ENCODE data around the gene SART1.
"Not testable (repeated sequence)": the region's sequence is repeated elsewhere in the genome, so short reads cannot be mapped to it uniquely, and the experiment has no call there.

The SART1 gene

DNA sequence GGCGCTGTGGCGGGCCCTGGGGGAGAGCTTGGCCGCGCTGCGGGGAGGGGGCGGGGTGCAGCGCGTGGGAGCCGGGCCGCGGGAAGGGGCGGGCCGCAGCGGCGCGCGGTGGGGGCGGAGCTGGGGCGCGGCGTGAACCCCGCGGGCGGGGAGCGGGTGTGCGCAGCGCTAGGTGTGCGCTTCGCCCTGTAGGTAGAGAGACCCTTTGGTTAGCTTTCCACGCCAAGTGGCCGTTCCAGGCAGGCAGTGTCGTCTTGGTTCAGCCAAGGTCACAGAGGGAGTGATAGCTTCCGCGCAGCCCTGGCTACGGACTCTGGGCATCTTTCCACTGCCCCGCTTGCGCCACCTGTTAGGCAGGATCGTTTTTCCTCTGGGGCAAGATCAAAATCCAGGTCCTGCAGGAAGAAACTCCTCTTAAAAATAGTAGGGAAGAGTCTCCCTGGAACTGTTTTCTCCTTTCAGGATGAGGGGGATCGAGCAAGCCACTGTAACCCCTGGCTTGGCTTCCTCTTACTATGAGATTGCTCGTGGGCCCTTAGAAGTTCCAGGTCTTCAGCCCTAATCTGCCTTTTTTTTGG is 41.2 kb downstream of the SART1 start:
- DNase-seq: peak; percentile 55

DNA sequence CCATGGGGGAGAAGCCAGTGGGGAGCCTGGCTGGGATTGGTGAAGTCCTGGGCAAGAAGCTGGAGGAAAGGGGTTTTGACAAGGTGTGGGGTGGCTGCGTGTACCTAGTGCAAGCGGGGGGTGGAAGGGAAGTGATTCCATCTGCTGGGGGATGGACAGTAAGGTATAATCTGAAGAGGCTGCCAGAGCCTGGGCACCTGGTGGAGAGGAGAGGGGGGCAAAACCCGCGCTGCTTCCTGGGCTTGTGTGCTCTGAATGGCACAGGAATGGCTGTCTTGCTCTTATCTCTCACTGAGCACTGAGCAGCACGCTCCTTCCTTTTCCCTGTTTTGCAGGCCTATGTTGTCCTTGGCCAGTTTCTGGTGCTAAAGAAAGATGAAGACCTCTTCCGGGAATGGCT is 41.8 kb downstream of the SART1 start:
- DNase-seq: no peak

DNA sequence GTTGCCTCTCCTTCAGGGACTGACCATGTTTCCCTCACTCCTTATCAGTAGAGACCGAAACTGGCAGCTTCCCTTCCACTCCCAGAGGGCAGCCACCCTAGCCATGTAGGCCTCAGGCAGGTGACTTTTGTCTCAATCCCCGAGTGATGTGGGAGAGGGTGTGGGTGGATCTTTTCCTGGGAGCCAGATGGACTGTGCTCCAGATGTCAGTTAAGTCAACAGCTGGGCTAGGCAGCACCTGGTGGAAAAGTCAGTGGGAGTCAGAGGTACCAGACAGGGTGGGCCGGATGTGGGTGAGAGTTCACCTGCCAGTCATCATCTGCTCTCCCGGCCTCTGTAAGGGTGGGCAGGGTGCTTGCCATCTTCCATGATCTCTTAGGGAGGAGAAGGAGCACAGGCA is 42.7 kb downstream of the SART1 start:
- no peak for DNase-seq

DNA sequence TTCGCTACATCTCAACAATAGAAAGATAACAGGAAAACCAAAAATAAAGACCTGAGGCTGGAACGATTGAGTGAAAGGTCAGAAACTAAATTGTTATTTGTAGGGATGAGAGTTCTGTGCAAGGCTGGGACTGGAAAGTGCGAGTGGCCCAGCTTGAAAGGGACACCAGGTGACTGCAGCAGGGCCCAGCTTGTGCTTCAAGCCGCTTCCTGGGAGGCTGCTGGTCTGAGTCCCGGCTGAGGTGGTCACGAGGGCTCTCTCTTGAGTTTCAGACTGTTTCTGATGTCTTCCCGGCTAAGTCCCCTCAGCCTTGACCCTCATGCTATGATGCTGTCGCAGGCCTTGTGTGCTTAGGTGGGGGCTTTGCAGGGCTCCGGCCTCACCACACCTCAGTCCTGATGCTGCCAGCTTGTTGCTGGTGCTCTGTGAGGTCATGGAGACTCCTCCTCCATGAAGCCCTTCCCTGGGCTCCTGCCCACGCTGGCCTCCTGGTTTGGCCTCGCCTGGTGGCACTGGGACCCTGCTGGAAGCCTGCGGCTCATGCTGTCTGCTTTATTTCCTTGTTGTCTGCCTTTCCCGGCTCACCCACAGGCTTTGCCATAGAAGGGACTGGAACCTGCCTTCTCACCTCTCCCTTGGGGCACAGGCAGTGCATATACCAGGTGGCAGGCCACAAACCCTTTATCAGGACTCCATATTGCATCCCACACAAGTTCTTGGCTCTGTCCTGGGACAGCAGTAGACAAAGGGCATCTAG is 44.8 kb downstream of the SART1 start:
- DNase-seq: no peak

DNA sequence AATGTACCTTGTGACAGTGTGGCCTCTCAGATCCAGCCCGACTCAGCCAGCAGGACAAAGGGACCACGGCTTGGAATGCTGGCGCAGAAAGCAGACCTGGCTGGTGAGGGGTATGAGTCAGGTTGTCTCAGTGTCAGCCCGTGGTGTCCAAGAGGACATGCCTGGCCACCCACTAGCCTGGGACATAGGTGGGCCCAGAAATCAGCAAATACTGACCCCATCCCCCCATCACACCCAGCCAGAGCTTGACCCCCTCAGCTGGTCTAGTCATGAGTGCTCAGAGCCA is 45.3 kb downstream of the SART1 start:
- DNase-seq: no peak

DNA sequence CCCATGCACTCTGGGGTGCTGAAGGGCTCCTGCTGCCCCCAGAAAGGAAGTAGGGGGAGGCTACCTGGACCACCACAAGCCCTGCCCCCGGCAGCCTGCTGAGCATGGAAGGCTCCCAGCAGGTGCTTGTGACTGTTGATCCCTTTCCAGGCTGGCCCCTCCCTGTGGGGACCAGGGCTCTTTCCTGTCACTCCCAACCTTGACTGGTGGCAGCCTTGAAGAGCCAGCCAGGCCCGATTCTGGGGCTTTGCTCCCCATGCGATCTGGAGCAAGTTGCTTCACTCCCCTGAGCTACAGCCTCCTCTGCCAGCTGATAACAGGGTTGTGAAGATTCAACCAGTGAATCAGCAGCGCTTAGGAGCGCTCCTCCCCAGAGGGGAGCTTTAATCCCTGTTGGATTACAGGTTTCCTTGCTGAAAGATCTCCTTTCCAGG is 45.7 kb downstream of the SART1 start:
- no peak for DNase-seq

DNA sequence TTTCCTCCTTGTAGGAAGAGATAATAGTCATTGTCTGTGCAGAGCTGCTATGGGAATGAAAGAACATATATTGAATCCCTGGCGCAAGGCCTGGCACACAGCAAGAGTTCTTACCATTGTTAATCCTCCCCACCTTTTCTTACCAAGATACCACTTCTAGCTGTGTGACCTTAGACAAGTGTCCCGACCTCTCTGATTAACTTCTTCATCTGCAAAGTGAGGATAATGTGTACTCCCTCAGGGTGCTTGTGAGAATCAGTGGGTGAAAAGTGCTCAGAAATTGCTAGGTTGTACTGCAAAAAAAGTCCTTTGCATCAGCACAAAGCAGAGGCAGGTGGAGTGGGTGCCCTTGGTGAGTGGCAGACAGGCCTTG is 46.5 kb downstream of the SART1 start:
- no peak for DNase-seq

DNA sequence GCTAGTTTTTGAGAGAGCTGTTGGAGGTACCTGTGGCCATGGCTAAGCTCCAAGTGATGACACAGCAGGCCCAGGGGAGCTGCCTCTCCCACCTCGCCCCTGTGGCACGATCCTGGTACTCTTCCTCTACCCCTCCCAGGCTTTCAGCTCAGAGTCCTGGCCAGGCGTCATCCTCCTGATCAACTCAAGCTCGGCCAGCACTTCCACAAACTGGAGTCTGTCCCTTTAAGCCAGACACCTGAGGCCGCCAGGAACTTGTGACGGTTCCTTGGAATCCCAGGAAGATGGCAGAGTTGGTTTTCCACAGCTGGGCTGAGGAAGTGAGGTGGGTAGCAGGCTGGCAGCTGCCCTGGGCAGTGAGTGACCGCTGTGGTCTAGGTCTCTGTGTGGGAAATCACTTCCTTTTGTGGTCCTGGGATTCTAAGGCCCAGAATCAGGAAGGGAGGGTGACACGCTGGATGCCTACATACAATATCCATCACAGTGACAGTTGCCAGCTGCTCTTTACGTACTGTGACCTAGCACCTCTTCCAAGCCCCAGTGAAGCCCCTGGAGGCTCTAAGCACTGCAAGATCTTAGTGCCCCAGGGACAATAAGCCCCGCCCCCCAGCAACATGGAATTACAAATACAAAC is 47.1 kb downstream of the SART1 start:
- peak; percentile 68 for DNase-seq

DNA sequence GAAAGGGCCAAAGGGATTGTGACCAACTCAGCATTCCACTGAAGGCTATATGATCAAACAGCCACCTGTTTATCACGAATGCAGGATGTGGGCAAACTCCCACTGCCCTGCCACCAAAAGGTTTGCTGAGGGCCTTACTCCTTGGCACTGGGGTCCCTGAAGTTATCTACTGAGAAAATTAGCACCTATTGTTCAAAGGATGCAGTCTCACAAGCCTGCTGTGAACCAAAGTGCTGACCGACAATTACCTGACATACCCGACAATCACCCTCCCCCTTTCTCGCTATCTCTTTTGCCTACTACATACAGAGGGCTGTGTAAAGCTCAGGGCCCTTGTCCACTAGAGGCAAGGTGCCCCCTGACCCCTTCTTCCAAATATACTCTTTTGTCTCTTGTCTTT is 48.5 kb downstream of the SART1 start:
- DNase-seq: not testable (repeated sequence)

DNA sequence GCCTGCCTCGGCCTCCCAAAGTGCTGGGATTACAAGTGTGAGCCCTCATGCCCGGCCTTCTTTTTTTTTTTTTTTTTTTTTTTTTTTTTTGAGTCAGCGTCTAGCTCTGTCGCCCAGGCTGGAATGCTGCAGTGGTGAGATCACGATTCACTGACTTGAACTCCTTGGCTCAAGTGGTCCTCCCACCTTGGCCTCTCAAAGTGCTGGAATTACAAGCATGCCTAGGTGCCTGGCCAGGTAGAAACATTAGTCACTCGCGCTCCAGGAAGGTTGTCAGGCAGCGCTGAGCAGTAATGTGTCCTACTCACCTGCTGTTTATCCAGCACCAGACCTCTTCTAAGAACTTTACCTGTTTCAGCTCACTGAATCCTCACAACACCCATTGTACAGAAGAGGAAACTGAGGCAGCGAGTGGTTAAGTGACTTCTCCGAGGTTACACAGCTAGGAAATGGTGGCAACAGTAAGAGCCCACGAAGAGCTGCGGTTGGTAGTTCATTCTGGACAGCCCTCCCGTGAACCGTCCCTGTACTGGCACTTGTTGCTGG is 49.8 kb downstream of the SART1 start:
- peak; percentile 79 for DNase-seq

DNA sequence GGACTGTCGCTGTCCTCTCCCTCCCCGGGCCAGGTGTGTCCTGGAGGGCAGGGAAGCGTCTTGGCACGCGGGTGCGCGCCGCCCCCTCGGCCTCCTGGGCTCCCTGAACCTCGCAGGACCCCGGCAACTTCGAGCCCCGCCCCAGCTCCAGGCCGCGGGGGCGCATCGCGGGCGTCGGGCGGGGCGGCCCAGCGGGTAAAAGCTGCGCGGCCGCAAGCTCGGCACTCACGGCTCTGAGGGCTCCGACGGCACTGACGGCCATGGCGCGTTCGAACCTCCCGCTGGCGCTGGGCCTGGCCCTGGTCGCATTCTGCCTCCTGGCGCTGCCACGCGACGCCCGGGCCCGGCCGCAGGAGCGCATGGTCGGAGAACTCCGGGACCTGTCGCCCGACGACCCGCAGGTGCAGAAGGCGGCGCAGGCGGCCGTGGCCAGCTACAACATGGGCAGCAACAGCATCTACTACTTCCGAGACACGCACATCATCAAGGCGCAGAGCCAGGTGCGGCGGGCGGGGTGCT is 50.3 kb downstream of the SART1 start, which contains the start of gene CST6:
CST6 (plus strand) TSS at position 224 of the 519 bp plus-strand sequence; CDS start at position 261, 37 bp downstream.
- no peak for DNase-seq

DNA sequence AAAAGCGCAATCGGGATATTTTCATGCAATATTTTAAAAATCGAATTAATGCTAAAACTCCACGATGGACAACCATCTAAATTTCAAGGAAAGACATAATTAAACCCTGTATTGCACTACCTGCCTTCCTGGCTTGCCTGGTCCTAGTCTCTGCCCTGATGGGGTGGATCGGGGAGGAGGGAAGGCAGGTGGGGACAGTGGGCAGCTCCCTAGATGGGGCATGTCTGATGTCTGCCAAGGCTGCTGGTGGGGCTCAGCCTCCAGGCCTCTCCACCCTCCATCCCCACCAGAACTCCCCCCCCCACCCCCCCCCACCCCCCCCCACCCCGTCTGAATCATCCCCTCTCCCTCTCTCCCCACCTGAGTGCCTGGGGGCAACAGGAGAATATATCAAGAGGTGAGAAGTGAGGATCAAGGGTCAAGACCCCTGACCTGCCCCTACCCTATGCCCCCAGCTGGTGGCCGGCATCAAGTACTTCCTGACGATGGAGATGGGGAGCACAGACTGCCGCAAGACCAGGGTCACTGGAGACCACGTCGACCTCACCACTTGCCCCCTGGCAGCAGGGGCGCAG is 50.9 kb downstream of the SART1 start:
- peak; percentile 71 for DNase-seq

DNA sequence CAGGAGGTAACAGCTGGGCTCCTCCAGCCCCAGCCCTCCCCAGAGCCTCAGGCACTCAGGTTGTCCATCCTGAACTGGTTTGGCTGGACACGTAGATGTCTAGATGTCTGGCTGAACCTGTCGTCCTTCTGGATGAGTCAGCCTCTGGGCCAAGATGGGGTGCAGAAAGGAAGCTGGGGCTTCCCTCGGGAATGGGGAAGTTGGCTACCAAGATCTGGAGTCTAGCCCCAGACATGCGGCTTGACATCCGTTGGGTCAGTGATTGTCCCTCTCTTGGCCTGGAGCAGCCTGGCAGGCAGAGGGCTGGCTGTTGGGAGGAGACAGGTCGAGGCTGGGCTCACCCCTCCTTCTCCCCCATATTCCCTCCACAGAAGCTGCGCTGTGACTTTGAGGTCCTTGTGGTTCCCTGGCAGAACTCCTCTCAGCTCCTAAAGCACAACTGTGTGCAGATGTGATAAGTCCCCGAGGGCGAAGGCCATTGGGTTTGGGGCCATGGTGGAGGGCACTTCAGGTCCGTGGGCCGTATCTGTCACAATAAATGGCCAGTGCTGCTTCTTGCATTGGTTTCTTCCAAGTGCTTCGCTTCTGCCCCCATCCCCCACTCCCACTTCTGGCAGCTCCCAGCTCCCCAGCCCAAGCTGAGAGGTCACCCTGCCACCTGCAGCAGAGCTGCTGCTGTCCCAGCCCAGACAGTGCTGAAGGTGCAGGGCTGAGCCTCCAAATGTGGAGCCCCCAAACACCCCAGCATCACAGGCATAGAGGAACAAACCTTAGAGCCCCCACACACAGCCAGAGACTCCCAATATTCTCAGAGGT is 51.6 kb downstream of the SART1 start:
- DNase-seq: no peak

DNA sequence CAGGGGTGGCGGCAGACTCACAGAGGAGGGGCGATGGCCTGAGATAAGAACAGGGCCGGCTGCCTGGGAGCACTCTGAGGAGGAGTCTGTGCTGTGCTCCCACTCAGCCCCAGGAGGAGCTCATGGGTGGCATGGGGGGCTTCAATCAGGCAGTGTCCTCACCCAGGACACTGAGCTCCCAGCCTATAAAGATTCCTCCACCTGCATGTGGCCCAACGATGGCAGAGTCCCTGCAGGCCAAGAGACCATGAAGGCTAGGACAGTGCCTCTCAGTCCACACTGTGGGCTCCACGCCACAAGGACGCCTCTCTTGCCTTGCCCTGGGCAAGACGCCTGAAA is 52.2 kb downstream of the SART1 start:
- DNase-seq: no peak

DNA sequence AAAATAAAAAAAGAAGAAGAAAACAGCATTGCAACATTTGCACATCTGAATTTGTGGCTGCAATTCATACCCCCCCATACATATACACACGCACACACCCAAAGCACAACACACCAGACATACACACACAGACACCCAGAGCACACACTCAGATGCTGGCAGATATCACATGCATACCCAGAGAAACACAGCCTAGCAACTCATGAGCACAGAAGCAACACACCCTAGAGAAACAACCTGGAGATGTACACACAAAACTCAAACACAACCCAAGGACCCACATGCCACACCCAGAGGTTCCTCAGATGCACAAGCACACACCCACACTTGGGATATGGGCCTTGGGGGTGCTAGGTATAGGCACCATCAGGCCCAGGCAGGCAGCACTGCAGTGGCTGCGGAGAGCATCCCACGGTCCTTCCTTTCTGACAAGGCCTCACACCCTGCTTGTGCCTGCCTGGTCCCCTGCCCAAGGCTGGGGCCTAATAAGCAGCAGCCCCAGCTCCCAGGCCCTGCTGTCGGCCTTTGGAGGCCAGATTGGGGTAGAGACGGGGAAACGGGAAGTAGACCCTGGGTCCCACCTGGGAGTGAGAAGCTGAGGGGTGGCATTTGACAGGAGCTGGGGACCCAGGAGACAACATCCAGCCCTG is 53.4 kb downstream of the SART1 start:
- peak; percentile 55 for DNase-seq

DNA sequence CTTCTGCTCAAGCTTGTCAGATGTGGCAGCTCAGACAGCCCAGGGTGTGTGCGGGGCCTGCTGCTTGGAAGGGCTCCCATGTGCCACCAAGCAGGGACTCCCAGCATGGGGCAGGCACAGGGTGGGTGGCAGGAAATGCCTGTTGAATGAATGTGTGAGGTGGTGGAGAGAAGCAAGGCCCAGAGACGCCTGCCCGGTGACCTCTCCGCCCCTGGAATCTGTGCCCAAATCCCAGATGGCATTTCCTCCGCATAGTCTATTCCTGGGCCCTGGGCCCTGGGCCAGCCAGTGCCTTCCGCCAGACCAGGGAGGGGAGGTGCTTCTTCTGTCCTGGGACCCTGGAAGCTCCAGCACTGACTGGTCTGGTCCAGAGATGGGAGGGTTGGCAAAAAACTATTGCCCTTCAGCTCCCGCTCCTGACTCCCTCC is 53.9 kb downstream of the SART1 start:
- DNase-seq: peak; percentile 98

DNA sequence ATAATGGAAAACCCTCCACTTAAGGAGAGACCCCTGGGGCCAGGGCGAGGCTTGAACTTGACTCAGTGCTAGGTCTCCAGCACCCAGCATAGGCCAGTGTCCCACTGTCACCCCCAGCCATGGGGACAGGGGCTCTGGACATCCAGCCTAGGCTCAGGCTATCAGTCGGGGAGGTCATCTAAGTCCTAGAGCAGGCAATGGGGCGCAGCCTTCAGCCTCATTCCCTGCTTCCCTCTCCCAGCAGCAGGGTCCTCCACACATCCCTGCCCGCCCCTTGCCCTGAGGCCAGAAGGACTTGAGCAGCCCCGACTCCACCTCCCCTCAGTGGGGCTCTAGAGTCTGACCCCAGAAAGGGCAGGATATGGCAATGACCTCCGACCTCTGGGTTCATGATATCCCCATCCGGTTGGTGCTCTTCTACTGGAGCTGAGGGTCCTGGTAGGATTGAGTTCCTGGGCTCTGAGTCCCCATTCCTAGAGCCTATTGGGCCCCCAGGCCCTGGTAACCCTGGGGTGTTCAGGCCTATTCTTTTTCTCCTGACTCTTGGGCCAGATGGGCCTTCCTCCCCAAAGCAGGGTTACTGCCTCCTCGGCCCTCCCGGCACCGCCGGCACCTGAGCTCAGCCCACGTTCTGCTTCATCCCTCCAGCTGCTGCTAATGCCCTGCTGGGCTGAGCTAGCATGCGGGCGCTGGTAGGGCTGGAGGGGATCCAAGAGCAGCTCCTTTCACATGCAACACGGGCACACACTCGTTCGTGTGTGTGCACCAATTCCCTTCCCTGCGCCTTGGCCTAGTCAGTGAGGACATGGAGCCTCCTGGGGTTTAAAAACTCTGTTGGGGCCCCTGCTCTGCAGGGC is 54.6 kb downstream of the SART1 start:
- DNase-seq: no peak

DNA sequence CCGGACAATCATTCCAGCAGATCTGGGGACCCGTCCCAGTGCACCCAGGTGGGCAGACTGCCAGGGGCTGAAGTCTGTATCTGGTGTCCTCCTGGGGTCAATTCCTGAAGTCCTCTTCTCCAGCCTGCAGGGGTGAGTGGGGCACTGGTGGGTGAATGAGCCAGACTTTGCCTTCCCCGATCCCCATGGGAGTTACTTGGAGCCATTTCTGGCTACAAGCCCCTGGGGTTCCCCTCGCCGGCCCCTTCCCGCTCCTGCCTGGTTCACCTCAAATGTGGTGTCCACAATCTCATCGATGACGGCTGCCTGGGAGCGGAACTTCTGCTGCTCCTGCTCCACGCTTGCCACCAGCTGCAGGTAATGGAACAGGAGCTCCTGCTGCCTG is 55.3 kb downstream of the SART1 start:
- no peak for DNase-seq

DNA sequence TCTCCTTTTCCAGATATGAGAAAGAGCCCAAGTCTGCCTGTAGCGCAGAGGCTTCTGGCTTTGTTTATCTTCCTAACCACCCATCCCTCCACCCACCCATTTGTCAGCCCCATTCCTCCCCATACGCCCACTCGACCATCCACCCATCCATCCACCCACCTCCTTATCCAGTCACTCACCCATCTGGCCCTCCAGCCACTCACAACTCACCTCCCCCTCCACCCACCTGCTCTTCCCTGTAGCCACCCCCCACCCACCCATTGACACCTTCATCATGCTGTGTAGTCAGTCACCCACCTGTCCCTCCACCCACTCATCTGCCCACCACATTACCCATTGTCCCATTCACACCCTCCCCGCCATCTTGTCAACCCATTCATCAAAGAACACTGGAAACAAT is 55.8 kb downstream of the SART1 start:
- no peak for DNase-seq

DNA sequence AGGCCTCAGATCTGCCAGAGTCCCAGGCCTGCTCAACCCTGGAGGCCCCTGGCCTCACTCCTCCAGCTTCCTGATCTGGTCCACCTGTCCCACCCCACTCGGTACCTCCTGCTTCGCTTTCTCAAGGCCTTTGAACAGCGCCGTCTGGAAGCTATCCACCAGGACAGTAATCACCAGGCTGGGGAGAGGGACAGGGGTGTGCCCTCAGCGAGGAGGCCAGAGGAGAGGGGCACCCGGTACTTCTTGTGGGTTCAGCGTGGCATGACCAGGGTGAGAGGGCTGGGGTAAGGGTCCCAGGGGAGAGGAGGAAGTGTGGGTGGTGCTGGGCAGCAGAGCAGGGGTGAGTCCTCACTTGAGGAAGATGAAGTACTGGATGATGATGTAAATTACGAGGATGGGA is 58.7 kb downstream of the SART1 start:
- no peak for DNase-seq

DNA sequence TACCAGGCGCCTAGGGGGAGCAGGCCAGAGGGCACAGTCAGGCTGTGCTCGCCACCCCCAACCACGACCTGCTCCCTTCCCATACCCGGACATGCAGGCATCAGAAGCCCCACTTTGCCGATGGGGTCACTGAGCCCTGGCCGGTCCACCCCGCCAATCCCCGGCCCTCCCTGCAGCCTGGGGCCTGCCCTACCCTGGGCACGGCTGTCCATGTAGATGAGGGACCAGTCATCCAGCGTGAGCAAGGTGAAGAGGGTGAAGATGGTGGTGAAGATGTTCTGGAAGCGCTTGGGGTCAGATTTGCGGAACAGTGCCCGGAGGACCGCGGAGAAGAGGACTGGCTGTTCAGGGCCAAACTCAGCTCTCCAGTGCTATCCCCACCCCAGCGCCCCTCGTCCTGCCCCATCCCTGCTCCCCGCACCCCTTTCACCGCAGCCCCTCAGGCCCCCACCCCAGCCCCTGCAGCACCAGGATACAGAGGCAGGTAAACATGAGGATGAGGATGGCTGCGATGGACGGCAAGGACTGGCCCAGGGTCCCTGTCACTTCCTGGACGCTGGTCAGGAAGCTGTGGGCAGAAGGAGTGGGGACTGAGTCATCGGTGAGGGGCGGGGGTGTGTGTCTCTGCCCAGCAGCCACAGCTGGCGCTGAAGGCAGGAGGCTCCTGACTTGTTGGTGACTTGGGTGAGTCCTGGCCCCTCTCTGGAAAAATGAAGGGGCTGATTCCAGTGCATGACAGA is 59.3 kb downstream of the SART1 start:
- DNase-seq: peak; percentile 92

Data from 8988T (cell line).